Activated CD8-positive, alpha-beta memory T cell treated with anti-CD3 and anti-CD28 coated beads for 1 hour (primary cell): ENCODE data around the gene VPS13C.

ENCODE experiments used
- DNase-seq, 2 donors: peaks; one replicate each; pipeline ENCODE4 v3.0.0-alpha.2; 2020; ENCODE audit warnings: low read depth in 1 of 2; ENCODE audit errors: extremely low read depth in 1 of 2

Gene VPS13C

DNA sequence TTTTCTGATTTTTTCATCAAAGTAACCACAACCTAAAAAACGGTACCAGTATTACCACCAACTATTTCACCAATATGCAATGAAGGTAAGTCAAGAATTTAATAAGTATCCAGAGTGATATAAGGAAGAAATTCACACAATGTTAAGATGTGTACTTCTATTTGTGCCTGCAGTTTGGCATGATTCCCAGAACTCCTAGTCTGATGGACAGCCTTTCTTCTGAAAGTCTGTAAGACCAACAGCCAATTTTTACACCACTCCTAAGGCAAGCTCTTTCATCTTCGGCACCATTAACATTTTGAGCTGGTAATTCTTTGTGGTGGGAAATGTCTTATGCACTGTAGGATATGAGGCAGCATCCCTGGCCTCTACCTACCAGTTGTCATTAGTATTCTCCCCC, 108.3 kb downstream of the VPS13C start:
- no peak for DNase-seq

DNA sequence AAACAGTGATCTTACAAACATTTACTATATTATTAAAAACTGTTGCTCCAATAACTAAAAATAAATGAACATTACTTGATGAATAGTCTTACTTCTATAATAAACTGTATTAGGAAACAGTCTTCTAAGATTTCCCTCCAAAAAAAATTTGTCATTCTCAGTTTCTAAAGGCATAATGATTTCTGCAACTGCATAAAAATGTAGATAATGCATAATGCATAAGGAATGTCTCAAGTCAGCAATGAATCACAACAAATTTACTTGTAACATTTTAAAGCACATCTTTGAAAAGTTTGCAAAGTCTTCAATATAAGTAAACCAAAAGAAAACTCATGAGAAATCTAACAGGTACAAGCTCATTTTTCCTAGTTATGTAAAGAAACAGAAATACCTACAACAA, 113.5 kb downstream of the VPS13C start:
- no peak for DNase-seq

DNA sequence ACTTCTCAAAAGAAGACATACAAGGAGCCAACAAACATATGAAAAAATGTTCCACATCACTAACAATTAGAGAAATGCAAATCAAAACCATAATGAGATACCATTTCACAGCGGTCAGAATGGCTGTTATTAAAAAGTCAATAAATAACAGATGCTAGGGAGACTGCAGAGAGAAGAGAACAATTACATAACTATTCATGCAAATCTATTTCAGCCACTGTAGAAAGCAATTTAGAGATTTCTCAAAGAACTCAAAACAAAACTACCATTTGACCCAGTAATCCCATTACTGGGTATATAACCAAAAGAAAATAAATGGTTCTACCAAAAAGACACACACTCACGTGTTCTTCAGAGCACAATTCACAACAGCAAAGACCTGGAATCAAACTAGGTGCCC, 116.3 kb downstream of the VPS13C start:
- DNase-seq, result no peak

DNA sequence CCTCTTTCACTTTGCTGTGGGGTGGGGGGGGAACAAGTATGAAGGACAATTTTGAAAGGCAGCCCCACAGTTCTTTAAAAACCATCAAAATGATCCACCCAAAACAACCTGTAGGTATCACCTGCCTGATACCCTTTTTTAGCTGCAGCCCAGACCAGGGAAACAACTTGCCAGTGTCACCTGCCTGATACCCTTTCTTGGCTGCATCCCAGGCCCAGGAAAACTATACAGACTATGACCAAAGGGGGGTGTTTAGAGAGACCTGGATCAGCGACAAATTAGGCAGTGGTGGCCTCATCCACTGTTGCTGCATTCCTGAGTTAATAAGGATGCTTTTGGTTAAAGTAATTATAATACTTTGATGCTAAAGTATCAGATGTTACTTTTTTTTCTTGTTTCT, 122.0 kb downstream of the VPS13C start:
- DNase-seq, result no peak

DNA sequence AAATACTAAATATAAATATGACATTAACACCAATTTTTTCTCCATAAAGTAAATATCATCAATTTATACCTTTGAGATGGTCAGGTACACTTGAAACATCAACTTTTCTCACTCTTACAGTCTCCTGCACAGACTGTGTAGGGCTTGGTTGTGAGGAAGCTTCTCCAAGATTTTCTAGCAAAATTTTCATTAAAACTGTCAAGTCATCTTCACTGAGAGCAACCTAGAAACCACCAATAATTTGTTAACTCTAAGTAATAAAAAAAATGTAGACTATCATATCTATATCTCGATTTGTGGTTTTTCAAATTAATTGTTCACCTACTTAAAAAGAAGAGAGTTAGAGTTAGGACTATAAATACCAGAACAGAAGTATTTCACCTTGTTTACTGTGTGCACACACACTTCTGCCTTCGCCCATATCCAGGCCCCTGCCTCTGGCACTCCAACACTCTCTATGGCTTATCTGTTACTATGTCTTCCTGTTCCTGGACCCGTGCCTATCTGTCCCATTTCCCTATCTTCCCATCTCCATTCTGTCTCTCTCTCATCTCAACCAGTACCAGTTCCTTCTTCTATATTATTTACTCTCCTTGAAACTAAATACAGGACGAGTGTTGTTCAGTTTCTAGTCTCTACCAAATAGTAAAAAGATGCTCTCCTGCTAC, 123.6 kb downstream of the VPS13C start:
- DNase-seq, result no peak

DNA sequence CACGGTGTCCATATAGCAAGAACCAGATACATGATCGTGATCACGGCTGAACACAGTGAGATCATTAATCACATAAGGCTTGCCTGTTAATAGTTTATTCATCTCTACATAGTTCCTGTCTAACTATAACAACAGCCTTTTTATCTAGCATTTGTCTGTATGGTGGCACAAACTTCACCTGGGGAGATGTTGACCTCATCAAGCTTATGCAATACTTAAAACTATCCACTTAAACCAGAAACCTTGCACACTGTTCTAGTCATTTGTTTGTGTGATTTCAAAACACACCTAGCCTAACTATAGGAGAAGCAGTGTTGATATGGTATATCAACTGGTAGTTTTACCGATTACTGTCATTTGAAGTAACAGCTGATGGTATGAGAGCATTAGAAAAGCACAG, 124.8 kb downstream of the VPS13C start:
- DNase-seq, result no peak

DNA sequence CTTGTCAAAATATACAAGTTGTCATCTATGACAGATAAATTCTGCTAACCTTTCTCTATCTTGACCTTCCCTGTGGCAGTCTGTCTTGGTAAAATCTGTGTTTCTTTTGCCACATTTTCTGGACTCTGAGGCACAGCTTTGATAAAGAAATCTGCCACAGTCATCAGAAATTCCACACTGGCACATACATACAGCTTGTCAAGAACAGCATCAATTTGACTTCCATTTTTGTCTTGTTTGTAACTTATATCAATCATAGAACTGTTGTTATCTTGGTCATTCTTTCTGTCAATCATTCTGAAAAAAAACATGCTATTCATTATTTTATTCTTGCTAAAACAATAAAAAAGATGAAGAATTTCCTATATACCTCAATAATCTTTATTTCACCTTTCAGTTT, 130.8 kb downstream of the VPS13C start:
- DNase-seq, result no peak

DNA sequence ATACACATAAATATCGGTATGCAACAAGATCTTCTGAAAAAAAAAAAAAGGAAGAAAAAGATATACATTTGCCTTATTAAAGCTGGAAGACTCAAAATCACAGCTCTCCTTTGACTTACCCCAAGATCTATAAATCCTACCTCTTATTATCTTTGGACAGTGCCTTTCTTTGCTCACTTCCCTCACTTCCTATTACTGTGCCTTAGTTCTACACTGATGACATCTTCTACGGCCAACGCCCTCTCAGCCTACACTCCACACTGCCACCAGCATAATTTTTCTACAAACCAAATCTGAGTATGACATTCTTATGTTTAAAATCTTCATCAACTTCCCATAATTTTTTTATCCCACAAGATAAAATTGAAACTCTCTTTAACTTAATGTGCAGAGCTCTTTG, 137.1 kb downstream of the VPS13C start:
- no peak for DNase-seq

DNA sequence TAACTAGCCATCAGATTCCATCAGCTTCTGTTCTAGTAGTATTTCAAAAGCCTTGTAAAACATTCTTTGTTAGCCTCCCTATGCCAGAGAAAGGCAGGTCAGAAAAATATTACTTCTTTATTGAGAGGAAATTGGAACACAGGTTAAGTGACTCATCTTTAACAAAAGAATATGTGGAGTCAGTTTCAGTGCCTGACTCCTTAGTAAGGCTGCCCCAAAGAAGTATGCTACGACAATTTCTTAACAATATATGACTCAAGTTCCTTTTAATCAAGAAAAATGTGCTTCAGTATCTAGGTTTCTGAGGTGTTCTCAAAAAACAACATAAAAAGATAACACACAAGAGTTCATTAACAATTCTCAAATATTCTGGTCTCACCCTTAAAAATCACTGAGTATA, 139.2 kb downstream of the VPS13C start:
- no peak for DNase-seq

DNA sequence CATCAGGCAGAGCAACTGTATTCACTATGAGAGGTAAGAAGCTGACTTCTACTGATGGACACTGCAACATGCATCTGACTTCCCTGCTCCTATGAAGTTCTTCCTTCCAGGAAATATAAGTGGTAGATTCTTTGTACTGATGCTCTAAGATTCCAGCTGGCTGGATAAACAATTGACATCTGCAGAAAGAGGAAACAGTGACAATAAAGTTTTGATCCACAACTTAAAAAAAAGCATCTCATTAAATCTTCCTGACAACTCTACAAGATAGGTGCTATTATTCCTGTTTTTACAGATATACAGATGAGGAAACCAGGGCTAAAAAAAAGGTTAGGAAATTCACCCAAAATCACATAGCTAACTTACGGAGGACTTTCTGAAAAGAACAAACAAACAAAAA, 142.8 kb downstream of the VPS13C start:
- no peak for DNase-seq

DNA sequence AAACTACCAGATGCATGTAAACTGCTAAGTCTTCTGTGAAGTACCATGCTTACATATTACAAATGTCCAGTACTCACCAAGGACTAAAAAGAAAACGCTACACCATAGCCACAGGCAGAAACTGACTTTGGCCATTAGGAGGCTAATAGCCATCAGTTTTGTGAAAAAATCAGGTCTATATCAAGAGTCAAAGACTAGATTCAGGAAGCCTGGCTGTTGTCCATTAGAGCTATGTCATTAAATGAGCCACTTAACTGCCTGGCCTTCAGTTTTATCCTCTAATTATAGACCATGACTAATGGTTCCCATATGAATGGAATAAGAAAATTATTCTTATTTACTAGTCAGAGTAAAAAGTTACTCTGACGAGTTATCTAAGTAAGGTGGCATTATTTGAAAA, 144.1 kb downstream of the VPS13C start:
- DNase-seq, result no peak

DNA sequence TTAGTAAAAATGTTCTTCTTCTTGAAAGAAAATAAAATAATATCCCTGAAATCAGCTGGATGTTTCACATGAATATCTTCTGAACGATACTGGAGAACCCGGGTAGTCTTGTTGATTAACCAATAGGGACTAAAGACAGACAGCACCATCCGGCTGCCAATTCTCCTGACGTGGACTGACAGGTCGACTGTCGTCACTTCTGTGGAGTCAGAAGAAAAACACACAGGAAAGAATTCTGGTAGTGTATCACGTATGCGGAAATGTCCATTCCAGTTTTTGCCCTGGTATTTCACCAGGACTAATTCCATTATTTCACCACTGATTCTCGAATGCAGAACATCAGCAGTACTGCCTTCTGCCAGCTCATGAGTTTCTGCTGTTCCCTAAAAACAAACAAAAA, 144.6 kb downstream of the VPS13C start:
- DNase-seq, result no peak

DNA sequence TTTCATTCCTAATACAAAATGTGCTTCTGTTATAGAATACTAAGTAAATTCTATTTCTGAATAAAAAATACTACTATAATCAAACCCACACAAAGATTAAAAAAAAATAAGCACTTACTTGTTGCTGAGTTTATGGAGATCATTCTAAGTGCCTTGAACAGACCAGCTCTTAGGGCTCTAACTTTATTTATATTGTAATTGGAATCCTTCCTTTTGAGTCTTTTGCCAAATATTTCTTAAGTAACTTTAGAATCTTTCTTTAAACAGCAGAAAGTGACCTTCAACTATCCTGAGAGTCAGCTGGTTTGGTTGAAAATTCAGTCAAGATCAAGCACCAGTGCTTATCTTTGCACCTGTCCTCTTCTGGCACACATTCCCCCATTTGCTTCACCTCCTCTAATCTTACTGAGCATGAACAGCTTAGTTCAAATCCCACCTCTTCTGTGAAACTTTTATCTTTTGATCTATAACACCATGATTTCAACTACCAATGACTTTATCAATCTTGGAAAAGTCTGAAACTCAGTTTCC, 149.3 kb downstream of the VPS13C start:
- DNase-seq, result no peak

DNA sequence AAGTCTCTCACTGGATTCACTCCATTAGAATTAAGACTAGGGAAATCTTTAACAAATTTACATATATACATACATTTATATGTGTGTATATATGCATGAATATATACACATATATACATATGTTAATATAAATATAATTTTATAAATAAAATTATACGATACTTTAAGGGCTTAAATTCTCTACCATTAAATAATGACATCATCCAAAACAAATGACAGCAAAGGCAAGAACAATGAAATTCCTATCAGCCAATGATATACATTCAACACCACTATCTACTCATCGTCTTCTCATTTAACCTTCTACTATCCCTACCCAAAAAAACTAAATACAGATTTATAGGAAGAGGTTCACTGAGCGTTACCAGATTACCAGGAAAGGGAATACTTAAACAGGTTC, 152.0 kb downstream of the VPS13C start:
- DNase-seq, result no peak

DNA sequence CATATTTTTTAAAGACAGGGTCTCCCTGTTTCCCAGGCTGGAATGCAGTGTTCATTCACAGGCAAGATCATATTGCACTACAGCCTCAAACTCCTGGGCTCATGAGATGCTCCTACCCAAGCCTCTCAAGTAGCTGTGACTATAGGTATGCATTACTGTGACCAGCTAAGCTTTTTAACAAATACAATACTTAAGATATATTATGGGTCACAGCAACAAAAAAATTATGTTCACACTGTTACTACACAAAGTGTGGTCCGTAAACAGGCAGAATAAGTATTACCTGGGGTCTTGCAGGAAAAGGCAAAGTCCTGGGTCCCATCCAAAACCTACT, 152.5 kb downstream of the VPS13C start:
- no peak for DNase-seq

DNA sequence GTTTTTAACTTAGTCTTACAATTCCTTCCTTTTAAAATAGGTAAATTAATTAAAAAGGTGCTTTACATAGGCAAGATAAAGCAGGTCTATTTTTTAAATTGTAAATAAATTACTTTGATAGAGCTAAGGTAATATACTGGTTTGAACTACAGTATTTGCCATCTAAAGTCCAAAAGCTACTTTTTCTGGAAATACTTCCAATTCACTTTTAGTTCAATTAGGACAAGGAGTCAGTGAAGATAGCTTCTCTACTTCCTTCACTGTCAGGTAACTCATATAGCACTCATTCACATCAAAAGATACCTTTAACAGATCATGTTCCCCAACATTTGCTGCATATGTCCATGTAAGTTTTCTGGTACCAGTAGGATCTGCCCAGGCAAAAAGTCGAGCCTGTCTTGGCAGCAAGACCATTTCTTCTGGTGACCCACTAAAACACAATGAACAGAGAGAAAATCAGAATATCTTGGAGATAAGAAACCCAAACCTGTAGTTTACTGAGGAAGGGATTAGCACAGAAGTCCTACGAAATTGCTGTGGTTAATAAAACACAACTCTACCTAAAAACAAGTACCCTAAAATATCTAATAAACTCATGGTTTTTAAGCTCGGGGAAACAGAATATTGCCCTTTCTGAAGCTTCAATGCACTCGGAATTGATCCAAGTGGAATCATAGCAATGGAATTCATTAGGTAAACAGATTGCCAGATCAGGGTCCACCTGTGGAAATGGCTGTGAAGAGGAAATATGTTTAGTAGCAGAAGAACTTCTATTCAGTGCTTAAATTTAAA, 153.1 kb downstream of the VPS13C start:
- no peak for DNase-seq

DNA sequence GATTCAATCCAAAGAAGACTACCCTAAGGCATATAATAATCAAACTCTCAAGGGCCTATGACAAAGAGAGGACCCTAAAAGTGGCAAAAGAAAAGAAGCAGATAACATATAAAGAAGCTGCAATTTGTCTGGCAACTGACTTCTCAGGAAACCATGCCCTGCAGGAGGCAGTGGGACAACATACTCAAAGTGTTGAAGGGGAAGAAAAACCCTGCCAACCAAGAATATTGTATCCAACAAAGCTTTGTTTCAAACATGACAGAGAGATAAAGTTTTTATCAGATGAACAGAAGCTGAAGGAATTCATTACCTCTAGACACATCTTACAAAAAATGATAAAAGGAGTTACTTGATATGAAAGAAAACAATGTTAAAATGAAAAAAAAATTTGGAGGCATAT, 167.1 kb downstream of the VPS13C start:
- no peak for DNase-seq

DNA sequence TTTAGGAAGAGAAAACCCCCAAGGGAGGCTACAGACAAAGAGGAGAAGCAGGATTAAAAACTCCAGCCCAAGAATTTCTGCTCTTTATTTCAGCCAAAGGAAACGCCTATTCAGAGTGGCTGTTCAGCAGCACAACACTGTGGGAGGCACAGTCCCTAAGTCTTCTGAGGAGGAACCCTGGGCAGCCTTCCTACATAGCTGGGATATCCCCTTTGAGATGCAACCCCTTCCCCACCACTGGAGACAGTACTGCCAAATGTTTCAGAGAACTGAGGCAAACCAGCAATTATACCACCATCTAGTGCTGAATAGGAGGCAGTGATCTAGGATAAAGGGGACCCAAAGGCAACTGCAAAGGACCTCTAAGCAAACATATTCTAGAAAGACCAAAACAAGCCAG, 168.1 kb downstream of the VPS13C start:
- DNase-seq, result no peak

DNA sequence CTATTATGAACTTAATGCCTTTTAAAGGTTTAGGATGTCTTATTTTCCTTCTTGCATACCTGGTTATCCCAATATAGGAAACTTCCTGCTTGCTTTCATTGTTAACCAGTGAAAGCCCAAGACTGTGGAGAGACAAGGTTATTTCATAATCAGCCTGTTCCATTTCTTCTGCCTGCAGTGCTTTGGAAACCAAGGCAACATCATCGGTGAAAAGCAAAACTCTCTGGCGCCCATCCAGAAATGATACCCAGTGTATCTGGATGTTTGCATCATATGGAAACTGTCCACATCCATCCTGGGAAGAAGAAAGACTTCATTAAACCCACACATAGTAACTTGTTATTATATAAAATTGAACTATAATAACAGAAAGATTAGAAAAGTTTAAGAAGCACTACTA, 170.1 kb downstream of the VPS13C start:
- no peak for DNase-seq

DNA sequence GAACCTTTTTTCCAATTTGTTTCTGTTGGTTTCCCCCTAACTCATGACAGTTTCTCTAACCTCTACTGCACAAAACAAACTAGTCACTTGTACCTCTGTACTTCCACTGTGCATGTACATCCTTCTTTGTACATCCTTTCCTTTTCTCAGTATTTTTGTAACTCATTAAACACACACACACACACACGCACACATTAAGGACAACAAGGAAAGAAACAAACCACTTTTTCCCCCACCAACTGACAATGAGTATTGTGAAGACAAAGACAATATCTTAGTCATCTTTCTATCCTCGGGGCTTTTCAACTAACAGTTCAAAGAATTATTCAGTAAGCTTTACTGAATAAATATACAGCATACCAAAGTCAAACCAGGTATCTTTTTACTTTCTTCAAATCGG, 170.5 kb downstream of the VPS13C start:
- DNase-seq, result no peak

DNA sequence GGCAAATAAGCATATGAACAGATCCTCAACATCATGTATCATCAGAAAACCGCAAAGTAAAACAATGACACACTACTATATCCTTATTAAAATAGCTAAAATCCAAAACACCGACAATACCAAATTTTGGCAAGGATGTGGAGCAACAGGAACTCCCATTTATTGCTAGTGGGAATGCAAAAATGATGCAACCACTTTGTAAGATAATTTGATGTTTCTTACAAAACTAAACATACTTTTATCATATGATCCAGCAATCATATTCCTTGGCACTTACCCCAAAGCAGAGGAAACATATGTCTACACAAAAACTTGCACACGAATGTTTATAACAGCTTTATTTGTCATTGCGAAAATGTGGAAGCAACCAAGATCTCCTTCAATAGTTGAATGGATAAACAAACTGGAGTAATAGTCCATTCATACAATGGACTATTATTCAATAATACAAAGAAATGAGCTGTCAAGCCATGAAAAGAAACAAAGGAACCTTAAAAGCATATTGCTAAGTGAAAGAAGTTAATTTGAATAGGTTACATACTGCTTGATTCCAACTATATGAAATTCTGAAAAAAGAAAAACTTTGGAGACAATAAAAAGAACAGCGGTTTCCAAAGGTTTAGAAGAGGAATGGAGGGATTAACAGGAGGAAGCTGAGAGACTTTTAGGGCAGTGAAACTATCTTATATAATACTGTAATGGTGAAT, 172.0 kb downstream of the VPS13C start:
- no peak for DNase-seq

DNA sequence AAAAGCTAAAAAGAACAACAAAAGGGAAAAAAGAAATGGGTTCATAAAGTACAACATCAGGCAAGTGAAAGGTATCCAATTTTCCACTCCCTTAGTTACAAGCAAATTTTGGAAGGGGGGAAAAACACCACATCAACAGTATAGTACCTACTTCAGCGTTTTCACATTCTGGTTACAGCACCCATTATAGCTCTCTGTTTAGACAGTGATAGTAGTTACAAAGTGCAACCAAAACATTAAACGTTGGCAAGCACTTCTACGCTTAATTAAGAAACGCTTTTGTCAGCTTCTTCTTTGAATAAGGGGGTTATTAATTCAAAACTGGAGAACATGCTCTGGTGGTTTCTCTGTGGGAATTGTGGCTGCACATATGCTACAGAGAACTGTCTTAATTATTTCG, 180.2 kb downstream of the VPS13C start:
- DNase-seq, result no peak
